ENCODE measurements around the gene HLA-F.

DNA sequence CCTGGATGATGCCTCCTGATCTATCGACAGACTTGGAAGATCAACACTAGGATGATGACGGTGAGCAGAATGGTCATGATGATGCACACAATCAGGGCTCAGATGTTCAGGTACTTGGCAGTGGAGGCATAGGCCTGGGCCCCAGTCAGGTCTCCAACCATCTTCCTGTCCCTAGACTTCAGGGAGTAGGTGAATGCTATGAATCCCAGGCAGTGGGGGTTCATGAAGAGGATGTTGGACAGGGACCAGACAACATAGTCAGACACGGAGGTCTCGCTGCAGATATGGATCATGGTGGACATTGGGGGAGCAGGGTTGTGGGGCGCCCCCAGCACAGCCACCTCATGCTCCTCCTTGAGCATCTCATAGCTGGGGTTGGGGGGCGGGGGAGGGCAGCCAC is 27.5 kb downstream of the HLA-F start:
- TF ChIP-seq, protein P1, sequence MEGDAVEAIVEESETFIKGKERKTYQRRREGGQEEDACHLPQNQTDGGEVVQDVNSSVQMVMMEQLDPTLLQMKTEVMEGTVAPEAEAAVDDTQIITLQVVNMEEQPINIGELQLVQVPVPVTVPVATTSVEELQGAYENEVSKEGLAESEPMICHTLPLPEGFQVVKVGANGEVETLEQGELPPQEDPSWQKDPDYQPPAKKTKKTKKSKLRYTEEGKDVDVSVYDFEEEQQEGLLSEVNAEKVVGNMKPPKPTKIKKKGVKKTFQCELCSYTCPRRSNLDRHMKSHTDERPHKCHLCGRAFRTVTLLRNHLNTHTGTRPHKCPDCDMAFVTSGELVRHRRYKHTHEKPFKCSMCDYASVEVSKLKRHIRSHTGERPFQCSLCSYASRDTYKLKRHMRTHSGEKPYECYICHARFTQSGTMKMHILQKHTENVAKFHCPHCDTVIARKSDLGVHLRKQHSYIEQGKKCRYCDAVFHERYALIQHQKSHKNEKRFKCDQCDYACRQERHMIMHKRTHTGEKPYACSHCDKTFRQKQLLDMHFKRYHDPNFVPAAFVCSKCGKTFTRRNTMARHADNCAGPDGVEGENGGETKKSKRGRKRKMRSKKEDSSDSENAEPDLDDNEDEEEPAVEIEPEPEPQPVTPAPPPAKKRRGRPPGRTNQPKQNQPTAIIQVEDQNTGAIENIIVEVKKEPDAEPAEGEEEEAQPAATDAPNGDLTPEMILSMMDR (IDR thresholded peaks at IDR 0.05) = no peak
- no peak for TF ChIP-seq POLR2A (IDR thresholded peaks at IDR 0.05)

Measured in right lobe of liver (tissue), 4 donors.